GM21619 (cell line): ENCODE data around the gene ARHGAP10.

ENCODE experiments used
- ATAC-seq: cut with Tn5 transposase; IDR thresholded peaks from one replicate; pipeline ENCODE4 v1.9.1; 2021; ENCODE audit not compliant: unreplicated experiment

Gene ARHGAP10

GRCh38 chr4:147824316-147824715 lies 92.4 kb downstream of the ARHGAP10 start:
- no peak for ATAC-seq

GRCh38 chr4:147824884-147825283 lies 93.0 kb downstream of the ARHGAP10 start:
- no peak for ATAC-seq

DNA sequence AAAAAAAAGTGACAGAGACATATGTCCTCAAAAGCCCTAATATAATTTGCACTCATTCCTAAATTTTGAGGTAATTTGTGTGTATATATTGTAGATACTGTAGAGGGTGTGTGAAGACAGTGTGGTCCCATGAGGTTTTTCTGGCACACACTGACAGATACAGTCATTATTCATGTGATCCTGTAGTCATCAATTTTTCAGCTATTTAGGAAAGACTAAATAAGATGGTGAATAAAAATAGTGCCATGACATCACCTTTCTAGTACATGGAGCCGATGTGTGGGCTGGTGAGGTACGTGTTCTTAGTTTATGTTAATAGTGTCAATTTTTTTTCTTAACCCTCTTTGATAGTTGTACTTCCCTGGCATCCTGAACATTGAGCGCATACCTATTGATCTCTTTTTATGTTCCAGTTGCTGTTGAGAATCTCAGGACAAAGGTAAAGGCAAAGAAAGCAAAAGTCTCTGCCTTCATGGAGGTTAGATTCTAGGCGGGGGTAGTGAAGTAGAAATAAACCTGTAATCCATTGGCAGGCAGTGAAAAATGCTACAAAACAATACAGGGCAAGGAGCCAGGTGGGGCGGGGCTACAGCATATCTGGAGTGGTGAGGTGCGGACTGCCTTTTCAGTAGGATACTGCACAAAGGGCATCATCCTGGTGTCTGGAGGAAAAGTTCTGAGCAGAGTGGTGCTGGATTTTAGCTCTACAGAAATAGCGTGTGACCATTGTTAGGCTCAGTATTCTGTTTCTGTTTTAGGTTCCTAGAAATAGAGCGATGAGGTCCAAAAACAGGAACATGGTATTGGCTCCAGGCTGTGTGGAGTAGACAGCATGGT lies 93.8 kb downstream of the ARHGAP10 start:
- ATAC-seq, result no peak

- ATAC-seq, result no peak
These were observed 94.4 kb downstream of the ARHGAP10 start for GRCh38 chr4:147826288-147826646.

DNA sequence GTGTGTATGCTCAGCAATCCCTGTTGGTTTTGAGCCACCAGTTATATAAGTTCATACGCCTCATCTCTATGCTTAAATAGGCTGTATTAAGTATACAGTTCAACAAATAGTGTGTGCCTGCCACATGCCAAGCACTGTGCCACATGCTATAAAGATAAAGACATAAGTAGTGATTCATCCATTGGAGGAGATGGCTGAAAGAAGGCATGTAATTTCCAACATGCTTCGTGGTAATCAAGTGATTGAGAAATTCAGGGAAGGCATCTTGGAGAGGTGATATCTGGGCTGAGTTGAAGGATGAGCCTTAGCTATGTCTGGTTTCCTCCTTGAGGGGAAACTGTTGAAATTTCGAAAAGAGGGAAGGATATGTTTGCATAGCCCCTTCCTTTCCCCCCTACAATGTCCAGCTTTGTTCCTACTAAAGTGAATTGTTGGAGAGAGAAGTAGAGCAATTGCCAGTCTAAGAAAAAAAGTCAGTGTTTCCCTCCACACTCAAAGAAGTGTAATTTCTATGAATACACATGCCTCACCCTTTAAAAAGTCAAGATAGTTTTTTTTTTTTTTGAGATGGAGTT lies 96.5 kb downstream of the ARHGAP10 start:
- ATAC-seq, result no peak

DNA sequence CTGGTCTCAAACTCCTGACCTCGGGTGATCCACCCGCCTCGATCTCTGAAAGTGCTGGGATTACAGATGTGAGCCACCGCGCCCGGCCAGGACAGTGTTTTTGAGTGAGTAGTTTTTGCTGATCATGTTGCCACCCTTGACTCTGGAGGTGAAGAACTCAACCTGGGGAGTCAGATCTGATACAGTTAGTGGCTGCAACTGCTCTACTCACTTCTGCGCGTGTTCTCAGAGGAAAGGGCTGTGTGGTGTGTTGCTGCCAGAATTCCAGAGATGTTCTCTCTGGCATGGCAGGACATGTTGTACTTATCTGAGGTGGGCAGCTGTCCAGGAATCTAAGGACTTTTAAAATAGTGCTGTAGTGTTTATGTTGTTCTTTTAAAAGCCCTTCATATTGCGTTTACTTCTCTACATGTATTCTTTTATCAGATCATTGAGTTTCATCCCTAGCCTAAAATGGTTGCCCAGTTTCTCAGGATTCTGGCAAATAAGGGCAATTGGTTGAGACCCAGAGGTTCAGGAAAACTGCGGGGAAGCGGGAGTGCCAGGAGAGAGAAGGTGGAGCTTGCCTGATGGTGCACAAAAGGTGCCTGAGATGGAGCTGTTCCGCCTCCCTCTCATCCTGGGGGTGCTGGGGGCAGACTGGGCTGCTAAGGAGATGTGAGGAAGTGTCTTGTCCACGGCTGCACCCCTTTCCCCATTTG lies 97.7 kb downstream of the ARHGAP10 start:
- ATAC-seq, result no peak

DNA sequence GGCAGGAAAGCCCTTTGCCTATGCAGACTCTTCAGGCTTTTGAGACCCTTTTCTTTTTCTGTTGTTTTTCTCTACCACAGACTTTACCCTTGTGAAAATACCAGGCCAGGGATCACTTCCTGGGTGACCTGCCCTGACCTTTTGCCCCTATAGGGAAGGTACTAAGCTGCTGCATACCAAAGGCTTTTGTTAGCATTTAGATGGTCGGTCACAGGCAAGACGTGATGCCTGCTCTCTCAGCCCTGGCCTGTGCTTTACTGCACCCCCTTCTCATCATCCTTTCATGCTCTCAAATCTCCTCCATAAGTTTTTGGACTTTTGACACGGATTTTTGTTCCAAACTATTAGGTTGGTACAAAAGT lies 98.2 kb downstream of the ARHGAP10 start:
- no peak for ATAC-seq

DNA sequence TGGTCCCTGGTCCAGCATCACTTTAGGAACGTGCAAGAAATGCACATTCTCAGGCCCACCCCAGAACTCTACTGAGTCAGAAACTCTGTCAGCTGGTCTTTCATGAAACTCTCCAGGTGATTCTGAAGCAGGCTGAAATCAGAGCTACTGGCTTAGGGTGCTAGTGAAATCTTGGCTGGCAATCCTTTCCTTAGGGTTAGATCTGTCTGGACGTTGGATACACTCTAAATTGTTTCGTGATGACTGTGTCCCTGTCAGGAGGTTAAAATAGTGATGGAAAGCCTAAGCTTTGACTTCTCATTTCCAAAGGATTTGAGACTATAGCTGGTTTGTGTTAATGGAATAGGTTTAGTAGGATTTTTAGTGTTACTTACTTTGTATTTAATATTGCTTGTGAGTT lies 99.1 kb downstream of the ARHGAP10 start:
- no peak for ATAC-seq

GRCh38 chr4:147831551-147832171 lies 99.8 kb downstream of the ARHGAP10 start:
- no peak for ATAC-seq

DNA sequence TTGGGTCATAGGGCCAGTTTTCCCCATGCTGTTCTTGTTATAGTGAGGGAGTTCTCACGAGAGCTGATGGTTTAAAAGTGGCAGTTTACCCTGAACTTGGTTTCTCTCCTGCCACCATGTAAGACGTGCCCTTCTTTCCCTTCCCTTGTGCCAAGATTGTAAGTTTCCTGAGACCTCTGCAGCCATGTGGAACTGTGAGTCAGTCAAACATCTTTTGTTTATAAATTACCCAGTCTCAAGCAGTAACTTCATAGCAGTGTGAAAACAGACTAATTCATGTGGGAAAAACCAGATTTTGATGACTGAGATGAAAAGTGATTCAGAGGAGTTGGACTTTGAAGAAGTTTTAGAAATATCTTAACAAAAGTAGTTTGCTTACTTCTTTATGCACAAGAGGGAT lies 101.4 kb downstream of the ARHGAP10 start:
- no peak for ATAC-seq

GRCh38 chr4:147833741-147834140 lies 101.9 kb downstream of the ARHGAP10 start:
- no peak for ATAC-seq

DNA sequence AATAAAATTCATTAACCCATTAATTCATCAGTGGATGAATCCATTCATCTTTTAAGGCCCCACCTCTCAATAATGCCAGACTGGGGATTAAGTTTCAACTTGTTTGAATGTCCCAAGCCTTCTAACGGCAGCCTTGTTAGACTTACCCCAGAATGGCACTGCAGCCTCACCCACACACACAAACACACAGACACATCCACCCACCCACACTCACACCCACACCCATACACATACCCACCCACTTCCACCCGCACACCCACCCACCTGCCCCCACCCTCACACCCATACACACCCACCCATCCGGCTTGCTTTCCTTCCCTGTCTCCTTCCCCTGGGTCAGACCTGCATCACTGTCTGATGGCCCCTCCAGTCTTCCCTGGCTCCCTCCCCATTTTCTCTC lies 102.6 kb downstream of the ARHGAP10 start:
- ATAC-seq, result no peak

DNA sequence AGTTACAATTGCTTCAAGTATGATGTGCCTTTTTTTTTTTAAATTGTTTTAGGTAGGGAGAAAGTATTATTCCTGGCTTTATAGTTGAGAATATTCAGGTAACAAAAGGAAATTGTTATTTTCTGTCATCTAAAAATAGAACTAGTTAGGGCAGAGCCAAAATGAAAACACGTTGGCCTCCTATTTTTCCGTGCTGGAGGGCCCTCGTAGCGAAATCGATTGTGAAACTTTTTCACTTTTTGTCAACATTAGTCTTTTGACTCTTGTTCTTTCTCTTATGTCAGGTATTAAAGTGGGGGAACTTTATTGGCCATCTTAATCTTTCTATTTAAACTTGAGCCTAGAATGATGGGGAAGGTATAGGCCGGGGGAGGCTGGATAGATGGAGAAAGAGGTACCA lies 104.9 kb downstream of the ARHGAP10 start:
- no peak for ATAC-seq

DNA sequence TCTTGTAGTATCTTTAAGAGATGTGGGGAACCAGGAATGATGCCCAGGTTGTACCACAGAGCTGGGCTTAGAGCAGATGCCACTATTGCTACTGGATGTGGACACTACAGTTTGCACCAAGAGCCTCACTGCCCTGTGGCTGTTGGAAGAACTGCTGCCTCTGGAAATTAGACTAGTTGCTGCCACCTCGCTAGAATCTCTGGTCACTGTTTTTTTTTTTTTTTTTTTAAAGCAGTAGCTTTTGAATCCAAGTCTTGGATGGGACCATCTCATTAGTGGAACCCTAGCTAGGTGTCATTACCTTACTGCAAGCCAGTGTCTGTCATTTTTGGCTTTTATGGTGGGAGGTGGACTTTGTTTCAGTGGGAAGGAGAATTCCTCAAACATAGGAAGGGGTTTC lies 105.5 kb downstream of the ARHGAP10 start:
- ATAC-seq, result no peak

DNA sequence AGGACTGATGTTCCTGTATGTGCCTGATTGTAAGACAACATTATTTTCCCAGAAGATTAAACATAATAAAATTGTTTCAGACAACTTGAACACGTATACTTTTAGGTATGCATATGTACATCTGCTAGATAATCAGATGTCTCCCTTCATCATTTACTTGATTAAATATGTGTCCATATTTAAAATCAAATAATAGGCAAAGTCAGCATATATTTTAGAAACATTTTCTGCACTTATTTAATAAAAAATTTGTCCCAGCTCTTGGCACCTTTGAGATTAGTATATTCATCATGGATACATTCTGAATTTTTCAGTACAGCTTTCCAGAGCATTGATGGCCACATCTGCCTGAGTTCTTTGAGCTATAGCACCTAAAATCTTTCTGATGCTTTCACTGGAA lies 106.0 kb downstream of the ARHGAP10 start:
- ATAC-seq, result no peak

GRCh38 chr4:147839200-147839599 lies 107.3 kb downstream of the ARHGAP10 start:
- ATAC-seq, result no peak

- no peak for ATAC-seq
These were observed 107.8 kb downstream of the ARHGAP10 start for GRCh38 chr4:147839663-147840062.

- peak; percentile 58 for ATAC-seq
These were observed 109.2 kb downstream of the ARHGAP10 start for GRCh38 chr4:147840838-147841738.

DNA sequence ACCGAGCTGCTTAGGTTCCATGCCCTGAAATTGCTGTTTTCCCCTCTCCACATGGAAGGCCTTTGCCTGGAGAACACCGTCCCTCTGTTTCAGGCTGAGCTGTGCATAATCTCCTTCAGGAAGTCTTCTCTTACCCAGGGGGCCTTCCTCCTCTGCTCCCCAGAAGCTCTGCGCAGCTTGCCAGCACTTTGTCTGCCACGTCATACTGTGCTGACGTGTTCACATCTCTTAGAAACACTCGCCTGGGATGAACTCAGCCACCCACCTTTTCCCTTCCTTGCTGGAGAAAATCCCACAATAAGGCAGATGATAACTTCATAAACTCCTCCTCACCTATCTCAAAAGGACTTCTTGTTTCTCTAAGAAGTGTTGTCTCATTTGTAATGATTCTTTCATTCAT lies 110.7 kb downstream of the ARHGAP10 start:
- ATAC-seq, result no peak

DNA sequence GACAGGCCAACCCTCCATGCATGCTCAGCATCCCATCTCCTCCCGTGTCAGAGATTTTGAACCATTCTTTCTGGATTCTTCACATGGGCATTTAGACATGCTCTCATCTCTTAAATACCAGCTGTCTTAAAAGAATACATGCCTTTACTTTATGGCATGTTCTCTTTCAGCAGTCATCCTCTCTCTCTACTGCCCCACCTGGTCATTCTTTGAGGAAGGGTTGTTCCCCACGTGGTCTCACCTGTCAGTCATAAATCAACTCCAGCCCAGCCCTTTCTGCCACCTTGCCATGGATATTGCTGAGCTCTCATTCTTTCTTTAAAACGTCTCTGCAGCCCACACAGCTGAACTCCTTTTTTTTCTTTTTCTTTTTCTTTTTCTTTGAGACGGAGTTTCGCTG lies 111.3 kb downstream of the ARHGAP10 start:
- no peak for ATAC-seq

DNA sequence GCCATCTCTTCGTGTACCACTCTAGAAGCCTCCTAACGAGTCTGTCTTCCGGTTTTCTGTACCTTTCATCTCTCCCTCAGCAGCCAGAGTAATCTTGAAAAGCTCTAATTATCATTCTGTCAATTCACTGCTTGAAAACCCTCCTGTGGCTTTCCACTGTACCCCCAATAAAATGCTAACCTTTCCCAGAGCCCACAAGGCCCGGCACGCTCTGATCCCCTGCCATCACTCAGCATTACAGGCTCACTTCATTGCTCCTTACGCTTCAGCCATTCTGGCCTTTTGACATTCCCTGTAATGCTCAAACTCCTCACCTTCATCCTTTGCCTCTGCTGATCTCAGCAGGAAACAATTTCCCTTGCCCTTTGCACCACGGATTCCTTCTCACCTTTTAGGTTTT lies 112.9 kb downstream of the ARHGAP10 start:
- no peak for ATAC-seq
